HG02798 (cell line): Measurements from ENCODE around the gene BUD23.
"Not testable (repeated sequence)": the region's sequence is repeated elsewhere in the genome, so short reads cannot be mapped to it uniquely, and the experiment has no call there.

Source experiments
- ATAC-seq: cut with Tn5 transposase; IDR thresholded peaks from one replicate; pipeline ENCODE4 v1.9.1; 2021; ENCODE audit warnings: mild to moderate bottlenecking; ENCODE audit not compliant: unreplicated experiment, poor library complexity

The BUD23 gene

GRCh38 chr7:73699370-73700068 lies 16.1 kb downstream of the BUD23 start:
- no peak for ATAC-seq

- no peak for ATAC-seq
These were observed 16.6 kb downstream of the BUD23 start for GRCh38 chr7:73700069-73700423.

- no peak for ATAC-seq
These were observed 17.3 kb downstream of the BUD23 start for GRCh38 chr7:73700581-73701134.

GRCh38 chr7:73701357-73701995 lies 18.1 kb downstream of the BUD23 start:
- no peak for ATAC-seq

- no peak for ATAC-seq
These were observed 18.8 kb downstream of the BUD23 start for GRCh38 chr7:73702226-73702625.

GRCh38 chr7:73702665-73703064 lies 19.3 kb downstream of the BUD23 start:
- ATAC-seq: no peak

- no peak for ATAC-seq
These were observed 19.8 kb downstream of the BUD23 start for GRCh38 chr7:73703225-73703624.

GRCh38 chr7:73703757-73704639 lies 20.6 kb downstream of the BUD23 start:
- ATAC-seq: no peak

- ATAC-seq: no peak
These were observed 21.5 kb downstream of the BUD23 start for GRCh38 chr7:73704640-73705550.

GRCh38 chr7:73705551-73705920 lies 22.1 kb downstream of the BUD23 start:
- no peak for ATAC-seq

GRCh38 chr7:73706126-73707044 lies 23.0 kb downstream of the BUD23 start:
- ATAC-seq: no peak

- ATAC-seq: no peak
These were observed 23.7 kb downstream of the BUD23 start for GRCh38 chr7:73707045-73707631.

GRCh38 chr7:73708961-73709549 lies 25.7 kb downstream of the BUD23 start:
- ATAC-seq: no peak

GRCh38 chr7:73712773-73713172 lies 29.4 kb downstream of the BUD23 start:
- no peak for ATAC-seq

- not testable (repeated sequence) for ATAC-seq
These were observed 29.9 kb downstream of the BUD23 start for GRCh38 chr7:73713319-73713718.

- ATAC-seq: no peak
These were observed 32.4 kb downstream of the BUD23 start for GRCh38 chr7:73715648-73716317.

GRCh38 chr7:73716318-73716890 lies 33.0 kb downstream of the BUD23 start:
- no peak for ATAC-seq
